ENCODE data around the gene RCOR1. TPM values are rescaled to one million over a fixed set of nuclear protein-coding genes. Genes with fewer than 3 reads are reported as not detected.

Gene RCOR1
- polyA plus RNA-seq (2011; rRNA removed) (14.4 and 16.7 TPM in 2 replicates), polyA minus RNA-seq (2011; rRNA and poly(A)+ RNA removed) (17.5 and 19.9 TPM in 2 replicates)

DNA sequence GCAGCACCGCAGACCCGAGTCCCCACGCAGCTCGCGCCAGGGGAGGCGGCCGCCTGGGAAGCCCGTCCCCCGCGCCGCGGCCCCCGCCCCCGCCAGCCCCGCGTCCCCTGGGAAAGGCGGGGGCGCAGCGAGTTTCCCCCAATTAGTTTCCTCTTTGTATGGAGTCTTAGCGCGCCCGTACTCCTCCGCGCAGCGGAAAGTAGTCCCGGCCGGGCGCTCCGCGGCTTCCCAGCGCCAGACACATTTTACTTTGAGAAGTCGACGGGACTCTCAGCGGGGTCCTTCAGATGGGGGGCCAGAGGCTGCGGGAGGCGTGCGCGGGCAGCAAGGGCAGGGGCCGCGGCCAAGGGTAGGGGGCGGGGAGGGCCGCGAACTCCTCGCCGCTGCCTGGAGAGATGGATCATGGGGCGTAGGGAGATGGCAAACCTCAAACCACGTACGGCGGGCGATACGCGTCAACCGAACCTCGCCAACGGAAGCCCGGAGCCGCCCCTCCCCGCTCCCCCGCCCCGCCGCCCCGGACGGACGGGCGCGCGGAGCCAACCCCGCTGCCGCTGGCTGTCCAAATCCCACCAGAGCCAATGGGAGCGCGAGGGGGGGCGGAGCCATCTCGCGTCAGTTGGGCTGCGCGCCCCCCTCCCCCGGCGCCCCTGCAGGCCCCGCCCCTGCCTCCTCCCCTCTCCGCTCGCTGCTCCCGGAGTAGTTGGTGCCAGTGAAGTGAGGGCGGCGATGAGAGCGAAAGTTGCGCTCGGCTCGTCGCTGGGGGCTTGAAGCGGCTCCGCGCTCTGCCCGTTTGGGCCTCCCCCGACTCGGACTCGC is at the start of gene RCOR1:
RCOR1 (plus strand) TSS at position 706 of the 819 bp plus-strand sequence. CDS start 238 bp downstream, outside the sequence.
- Histone ChIP-seq H3K27me3 (ENCODE audit: control insufficient read depth, insufficient read depth, low read length) (no peaks in the 10 kb centered on the region), H3K4me3 (ENCODE audit: low read depth, low read length) (peak within 1 kb of the TSS; percentile 81), H3K9me3 (ENCODE audit: control insufficient read depth, insufficient read depth, low read length) (no peaks in the 10 kb centered on the region), H3K27ac (ENCODE audit: low read depth, low read length) (peak within 1 kb of the TSS; percentile 98)
- CTCF ChIA-PET = interaction anchor here (1.8 kb wide), 1 partner anchor 67 kb away, joined by 7 read pairs; no protein-coding TSS in a partner anchor
- TF ChIP-seq, protein P1, sequence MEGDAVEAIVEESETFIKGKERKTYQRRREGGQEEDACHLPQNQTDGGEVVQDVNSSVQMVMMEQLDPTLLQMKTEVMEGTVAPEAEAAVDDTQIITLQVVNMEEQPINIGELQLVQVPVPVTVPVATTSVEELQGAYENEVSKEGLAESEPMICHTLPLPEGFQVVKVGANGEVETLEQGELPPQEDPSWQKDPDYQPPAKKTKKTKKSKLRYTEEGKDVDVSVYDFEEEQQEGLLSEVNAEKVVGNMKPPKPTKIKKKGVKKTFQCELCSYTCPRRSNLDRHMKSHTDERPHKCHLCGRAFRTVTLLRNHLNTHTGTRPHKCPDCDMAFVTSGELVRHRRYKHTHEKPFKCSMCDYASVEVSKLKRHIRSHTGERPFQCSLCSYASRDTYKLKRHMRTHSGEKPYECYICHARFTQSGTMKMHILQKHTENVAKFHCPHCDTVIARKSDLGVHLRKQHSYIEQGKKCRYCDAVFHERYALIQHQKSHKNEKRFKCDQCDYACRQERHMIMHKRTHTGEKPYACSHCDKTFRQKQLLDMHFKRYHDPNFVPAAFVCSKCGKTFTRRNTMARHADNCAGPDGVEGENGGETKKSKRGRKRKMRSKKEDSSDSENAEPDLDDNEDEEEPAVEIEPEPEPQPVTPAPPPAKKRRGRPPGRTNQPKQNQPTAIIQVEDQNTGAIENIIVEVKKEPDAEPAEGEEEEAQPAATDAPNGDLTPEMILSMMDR (IDR thresholded peaks at IDR 0.05; ENCODE audit: low read depth, low read length) = no peak
- POLR2A ChIA-PET = interaction anchor here (0.6 to 2.0 kb wide), 2 partner anchors 27 to 67 kb away, joined by 3 to 13 read pairs; no protein-coding TSS in a partner anchor
- peak; percentile 94 for DNase-seq (ENCODE audit: low read depth, low spot score)

DNA sequence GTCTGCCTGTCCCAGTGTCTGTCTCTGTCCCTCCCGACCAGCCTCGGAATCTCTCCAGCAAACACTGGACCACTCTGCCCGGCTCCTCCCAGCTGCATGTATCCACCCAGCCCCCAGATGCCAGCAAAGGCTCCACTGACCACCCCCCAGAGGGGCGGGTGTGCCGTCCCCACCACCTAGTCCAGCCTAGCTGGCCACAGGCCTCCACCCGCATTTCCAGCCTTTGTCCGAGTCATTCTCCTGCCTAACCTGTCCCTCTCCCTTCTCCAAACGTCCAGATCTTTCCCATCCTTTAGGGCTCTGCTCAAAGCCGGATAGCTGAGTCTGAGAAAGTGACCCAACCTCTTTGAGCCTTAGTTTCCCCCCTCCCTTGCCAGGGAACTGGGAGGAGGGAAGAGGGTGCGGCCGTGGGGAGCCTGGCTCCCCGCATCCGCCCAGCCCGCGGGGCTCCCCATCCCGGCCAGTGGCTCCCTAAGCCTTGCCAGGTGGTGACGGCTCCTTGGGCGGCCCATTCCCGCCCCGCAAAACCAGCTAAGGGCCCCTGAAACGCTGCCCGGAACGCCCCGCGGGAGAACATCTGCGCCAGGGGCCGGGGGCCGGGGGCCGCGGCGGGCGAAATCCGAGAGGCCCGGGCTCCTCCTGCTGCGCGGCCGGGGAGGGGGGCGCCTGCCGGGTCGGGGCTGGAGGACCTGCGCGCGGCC is 48.3 kb upstream of the RCOR1 start:
- ChIA-PET CTCF (interaction anchor here (0.5 kb wide), 1 partner anchor 50 kb away, joined by 3 read pairs; no protein-coding TSS in a partner anchor), POLR2A (no interaction called here)
- TF ChIP-seq, protein P1 (IDR thresholded peaks at IDR 0.05; ENCODE audit: low read depth, low read length) = no peak
- Histone ChIP-seq H3K27me3 (ENCODE audit: control insufficient read depth, insufficient read depth, low read length) (peaks cover 18% of the 10 kb centered on the region), H3K9me3 (ENCODE audit: control insufficient read depth, insufficient read depth, low read length) (peaks cover 6% of the 10 kb centered on the region), H3K4me3 (ENCODE audit: low read depth, low read length) (no peak overlapping the region), H3K27ac (ENCODE audit: low read depth, low read length) (no peak overlapping the region)
- DNase-seq (ENCODE audit: low read depth, low spot score) = no peak

DNA sequence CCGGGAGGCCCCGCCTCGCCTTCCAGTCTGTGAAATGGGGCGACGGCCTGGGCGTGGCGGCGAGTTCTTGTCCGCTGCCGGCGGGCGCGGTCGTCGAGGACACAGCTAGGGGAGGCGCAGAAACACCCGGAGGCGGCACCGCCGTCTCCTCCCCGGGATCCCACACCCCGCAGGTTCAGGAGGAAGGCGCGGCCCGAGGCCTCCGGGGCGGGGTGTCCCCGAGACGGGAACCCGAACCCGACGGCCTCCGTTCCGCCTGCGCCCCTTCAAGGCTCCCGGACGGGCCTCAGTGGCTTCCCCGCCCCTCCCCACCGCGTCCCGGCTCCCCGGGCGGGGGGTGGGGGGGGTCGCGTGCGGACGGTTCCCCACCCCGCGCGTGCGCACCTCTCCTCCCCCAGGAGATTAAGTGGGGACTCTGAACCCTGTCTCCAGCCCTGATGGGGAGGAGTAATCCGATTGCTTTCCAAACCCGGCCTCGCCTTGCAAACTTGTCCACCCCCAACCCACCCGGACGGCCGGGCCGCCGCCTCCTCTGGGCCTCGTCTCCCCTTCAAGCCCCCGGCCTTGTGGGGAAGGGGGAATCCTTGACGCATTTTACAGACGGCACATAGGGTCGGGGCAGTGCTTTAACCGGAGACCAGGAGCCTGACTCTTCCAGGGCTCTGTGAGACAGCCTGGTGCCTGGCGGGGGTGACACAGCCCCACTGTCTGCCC is 47.5 kb upstream of the RCOR1 start:
- Histone ChIP-seq H3K27me3 (ENCODE audit: control insufficient read depth, insufficient read depth, low read length) (peaks cover 19% of the 10 kb centered on the region), H3K9me3 (ENCODE audit: control insufficient read depth, insufficient read depth, low read length) (peaks cover 6% of the 10 kb centered on the region), H3K4me3 (ENCODE audit: low read depth, low read length) (no peak overlapping the region), H3K27ac (ENCODE audit: low read depth, low read length) (no peak overlapping the region)
- ChIA-PET CTCF (interaction anchor here (0.5 kb wide), 1 partner anchor 49 kb away, joined by 3 read pairs; no protein-coding TSS in a partner anchor), POLR2A (no interaction called here)
- no peak for DNase-seq (ENCODE audit: low read depth, low spot score)
- TF ChIP-seq, protein P1 (IDR thresholded peaks at IDR 0.05; ENCODE audit: low read depth, low read length) = no peak

DNA sequence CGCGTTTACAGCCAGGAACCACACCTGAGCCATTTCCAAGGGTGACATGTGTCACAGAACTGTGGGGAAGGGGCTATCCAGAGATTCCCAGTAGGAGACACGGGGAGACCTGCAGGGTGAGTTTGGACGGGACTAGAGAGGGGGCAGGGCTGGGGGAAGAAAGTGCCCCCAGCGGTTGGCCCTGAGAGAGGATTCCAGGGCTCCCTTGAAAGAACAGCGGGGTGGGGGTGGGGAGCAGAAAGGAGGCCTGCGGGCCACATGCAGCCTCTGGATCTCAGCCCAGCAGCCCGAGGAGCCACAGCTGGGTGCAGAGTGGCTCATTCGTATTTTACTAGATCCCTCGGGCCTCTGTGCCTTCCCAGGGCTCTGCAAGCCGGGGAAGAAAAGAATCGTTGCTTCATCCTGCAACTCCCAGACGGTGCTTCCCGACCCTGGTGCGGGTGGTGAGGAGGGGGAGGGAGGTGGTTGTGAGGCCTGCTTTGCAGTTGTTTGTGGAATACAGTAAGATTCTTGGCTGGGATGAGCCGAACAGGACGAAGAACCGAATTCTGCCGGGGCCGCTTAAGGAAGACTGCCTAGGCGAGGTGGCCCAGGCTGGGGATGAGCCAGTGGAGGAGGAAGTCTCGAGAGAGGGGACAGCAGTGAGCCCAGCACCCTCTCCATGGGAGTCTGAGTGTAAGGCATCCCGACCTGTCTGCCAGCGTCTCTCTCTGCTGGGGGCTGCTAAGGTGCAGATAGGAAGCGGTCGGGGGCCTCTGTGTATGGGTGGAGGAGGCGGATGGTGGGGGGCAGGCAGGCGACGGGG is 46.8 kb upstream of the RCOR1 start:
- H3K27me3 ChIP-seq (ENCODE audit: control insufficient read depth, insufficient read depth, low read length) = peaks cover 19% of the 10 kb centered on the region
- H3K4me3 ChIP-seq (ENCODE audit: low read depth, low read length) = no peak overlapping the region
- H3K27ac ChIP-seq (ENCODE audit: low read depth, low read length) = no peak overlapping the region
- DNase-seq (ENCODE audit: low read depth, low spot score) = peak; percentile 7
- POLR2A ChIA-PET = no interaction called here
- peaks cover 6% of the 10 kb centered on the region for H3K9me3 ChIP-seq (ENCODE audit: control insufficient read depth, insufficient read depth, low read length)
- CTCF ChIA-PET = no interaction called here
- TF ChIP-seq, protein P1 (IDR thresholded peaks at IDR 0.05; ENCODE audit: low read depth, low read length) = 0 out of 2 replicates have a peak, but pooled peaks have one; percentile 22
